NCI-H146 treated with DMSO at 0.1 percent for 48 hours (cell line): Measurements from ENCODE around the gene DNAI1.
"Not testable (repeated sequence)": the region's sequence is repeated elsewhere in the genome, so short reads cannot be mapped to it uniquely, and the experiment has no call there.

Experiments used
- DNase-seq: peaks from one replicate; lab custom pipeline; 2025; ENCODE audit not compliant: unreplicated experiment; lab: John Stamatoyannopoulos, UW

DNAI1 gene

GRCh38 chr9:34450644-34451043 lies 8.0 kb upstream of the DNAI1 start:
- DNase-seq: no peak

GRCh38 chr9:34451135-34451534 lies 7.5 kb upstream of the DNAI1 start:
- DNase-seq: no peak

- no peak for DNase-seq
Measured at GRCh38 chr9:34451545-34451944, 7.1 kb upstream of the DNAI1 start.

GRCh38 chr9:34452568-34452967 lies 6.0 kb upstream of the DNAI1 start:
- DNase-seq: no peak

GRCh38 chr9:34454571-34455065 lies 4.0 kb upstream of the DNAI1 start:
- DNase-seq: peak; percentile 40

- no peak for DNase-seq
Measured at GRCh38 chr9:34456151-34456550, 2.5 kb upstream of the DNAI1 start.

- DNase-seq: no peak
Measured at GRCh38 chr9:34456746-34457145, 1.9 kb upstream of the DNAI1 start.

GRCh38 chr9:34457266-34458012 lies 1.2 kb upstream of the DNAI1 start:
- DNase-seq: peak; percentile 27

GRCh38 chr9:34458959-34459340 lies 345 bp downstream of the DNAI1 start:
- DNase-seq: no peak

- DNase-seq: no peak
Measured at GRCh38 chr9:34459356-34459755, 751 bp downstream of the DNAI1 start.

- DNase-seq: no peak
Measured at GRCh38 chr9:34459941-34460340, 1.3 kb downstream of the DNAI1 start.

GRCh38 chr9:34463098-34463900 lies 4.7 kb downstream of the DNAI1 start:
- no peak for DNase-seq

GRCh38 chr9:34463901-34464232 lies 5.3 kb downstream of the DNAI1 start:
- no peak for DNase-seq

GRCh38 chr9:34464571-34464970 lies 6.0 kb downstream of the DNAI1 start:
- DNase-seq: no peak

- no peak for DNase-seq
Measured at GRCh38 chr9:34465468-34465867, 6.9 kb downstream of the DNAI1 start.

- no peak for DNase-seq
Measured at GRCh38 chr9:34475097-34475496, 16.5 kb downstream of the DNAI1 start.

GRCh38 chr9:34477541-34477940 lies 18.9 kb downstream of the DNAI1 start:
- no peak for DNase-seq

GRCh38 chr9:34479431-34479866 lies 20.8 kb downstream of the DNAI1 start:
- no peak for DNase-seq

GRCh38 chr9:34481620-34482019 lies 23.0 kb downstream of the DNAI1 start:
- DNase-seq: not testable (repeated sequence)

GRCh38 chr9:34482746-34483145 lies 24.1 kb downstream of the DNAI1 start:
- not testable (repeated sequence) for DNase-seq

GRCh38 chr9:34484678-34485077 lies 26.1 kb downstream of the DNAI1 start:
- no peak for DNase-seq

- DNase-seq: no peak
Measured at GRCh38 chr9:34485822-34486221, 27.2 kb downstream of the DNAI1 start.
